HG03060 (cell line): ENCODE measurements around the gene TAS1R1.

Experiments
- ATAC-seq: cut with Tn5 transposase; IDR thresholded peaks from one replicate; pipeline ENCODE4 v1.9.1; 2021; ENCODE audit warnings: low read depth, moderate number of reproducible peaks; ENCODE audit not compliant: unreplicated experiment

The TAS1R1 gene

GRCh38 chr1:6554907-6555778, at the start of gene TAS1R1:
TSS of gene TAS1R1 (plus strand) at chr1:6555307. CDS start at chr1:6555374, 67 bp downstream.
- no peak for ATAC-seq

- ATAC-seq = no peak
These were observed 49.5 kb upstream of the TAS1R1 start for GRCh38 chr1:6505367-6506209.

GRCh38 chr1:6506210-6507036, 48.7 kb upstream of the TAS1R1 start:
- no peak for ATAC-seq

GRCh38 chr1:6507037-6507428, 48.1 kb upstream of the TAS1R1 start:
- no peak for ATAC-seq

- ATAC-seq = no peak
These were observed 47.6 kb upstream of the TAS1R1 start for GRCh38 chr1:6507461-6507911.

GRCh38 chr1:6508154-6508815, 46.8 kb upstream of the TAS1R1 start:
- no peak for ATAC-seq

GRCh38 chr1:6508816-6509189, 46.3 kb upstream of the TAS1R1 start:
- ATAC-seq = no peak

GRCh38 chr1:6509220-6509918, 45.7 kb upstream of the TAS1R1 start:
- no peak for ATAC-seq

GRCh38 chr1:6509919-6510291, 45.2 kb upstream of the TAS1R1 start:
- ATAC-seq = no peak

- no peak for ATAC-seq
These were observed 44.6 kb upstream of the TAS1R1 start for GRCh38 chr1:6510493-6510892.

- ATAC-seq = no peak
These were observed 44.1 kb upstream of the TAS1R1 start for GRCh38 chr1:6511056-6511455.

- no peak for ATAC-seq
These were observed 43.4 kb upstream of the TAS1R1 start for GRCh38 chr1:6511561-6512244.

GRCh38 chr1:6512245-6512907, 42.7 kb upstream of the TAS1R1 start:
- ATAC-seq = no peak

- no peak for ATAC-seq
These were observed 42.2 kb upstream of the TAS1R1 start for GRCh38 chr1:6512908-6513280.

GRCh38 chr1:6513320-6513801, 41.7 kb upstream of the TAS1R1 start:
- no peak for ATAC-seq

- no peak for ATAC-seq
These were observed 39.3 kb upstream of the TAS1R1 start for GRCh38 chr1:6515771-6516170.

- no peak for ATAC-seq
These were observed 37.7 kb upstream of the TAS1R1 start for GRCh38 chr1:6517435-6517851.

GRCh38 chr1:6519491-6519934, 35.6 kb upstream of the TAS1R1 start:
- no peak for ATAC-seq
